Peyer's patch (tissue), 4 donors: Measurements from ENCODE around the gene SP9. TPM values are rescaled to one million over a fixed set of nuclear protein-coding genes. Genes with fewer than 3 reads are reported as not detected.

Source experiments
- DNase-seq, 3 donors: peaks; one replicate each; pipeline ENCODE4 v3.0.0-alpha.2; 2017 to 2019
- H3K27ac ChIP-seq, 4 donors: fragments of 200-600 bp; sonication (generic); one replicate each; pipeline ENCODE4 v1.5.1; 2016 to 2019
- H3K27me3 ChIP-seq, 2 donors: fragments of 200-600 bp; sonication (generic); one replicate each; pipeline ENCODE4 v1.5.1; 2019
- H3K36me3 ChIP-seq, 3 donors: fragments of 200-600 bp; sonication (generic); one replicate each; pipeline ENCODE4 v1.5.1; 2016 to 2019
- H3K4me1 ChIP-seq, 4 donors: fragments of 200-600 bp; sonication (generic); one replicate each; pipeline ENCODE4 v1.5.1; 2016 to 2019
- H3K4me3 ChIP-seq, 4 donors: fragments of 200-600 bp; sonication (generic); 1 replicate in 3 of 4; 2 replicates in 1 of 4; pipeline ENCODE4 v1.5.1; 2016 to 2019; ENCODE audit warnings: mild to moderate bottlenecking in 1 of 4
- H3K9me3 ChIP-seq, 4 donors: fragments of 200-600 bp; sonication (generic); one replicate each; pipeline ENCODE4 v1.5.1; 2016 to 2019; ENCODE audit warnings: mild to moderate bottlenecking in 1 of 4
- CTCF ChIP-seq, 6 experiments: fragments of 450-650 bp in 4 of 6; fragments of 200-600 bp in 2 of 6; sonication (generic) in 1 of 6; IDR thresholded peaks; one replicate each; pipeline ENCODE4 v1.5.1; 2017 to 2019; ENCODE audit warnings: antibody characterized with exemption in 6 of 6, mild to moderate bottlenecking in 3 of 6, moderate library complexity in 1 of 6
- POLR2A ChIP-seq, 2 donors: fragments of 450-650 bp; IDR thresholded peaks; one replicate each; pipeline ENCODE4 v1.5.1; 2017; ENCODE audit warnings: antibody characterized with exemption in 2 of 2, mild to moderate bottlenecking in 2 of 2, moderate library complexity in 2 of 2
- total RNA-seq, 4 donors: library from RNA; depleted of rRNA; stranded (reverse); fragments of >200 nt; gene quantifications; one replicate each; pipeline ENCODE4 v1.1.0, GENCODE V29; 2016

The SP9 gene
- total RNA-seq, 4 donors from 2014 or later: not detected

GRCh38 chr2:174328961-174329715 lies 5.6 kb upstream of the SP9 start:
- Histone ChIP-seq H3K4me3 (no peak overlapping the region), H3K27ac (no peak overlapping the region), H3K9me3 (no peaks in the 10 kb centered on the region), H3K4me1 (peaks cover 6 to 47% (median 17%) of the 10 kb centered on the region in 4 donors), H3K36me3 (no peaks in the 10 kb centered on the region), H3K27me3 (peaks cover 0 to 82% of the 10 kb centered on the region in 2 donors)
- DNase-seq: no peak
- TF ChIP-seq POLR2A (IDR thresholded peaks at IDR 0.05): no peak
- no peak for TF ChIP-seq CTCF (IDR thresholded peaks at IDR 0.05)

- H3K4me3 ChIP-seq: no peak overlapping the region
- no peak for DNase-seq
- H3K4me1 ChIP-seq: peaks cover 6 to 64% (median 26%) of the 10 kb centered on the region in 4 donors
- H3K9me3 ChIP-seq: peaks cover 0 to 13% (median 0%) of the 10 kb centered on the region in 4 donors
- peaks cover 0 to 100% of the 10 kb centered on the region in 2 donors for H3K27me3 ChIP-seq
- TF ChIP-seq CTCF (IDR thresholded peaks at IDR 0.05) (no peak), POLR2A (IDR thresholded peaks at IDR 0.05) (no peak)
- no peaks in the 10 kb centered on the region for H3K36me3 ChIP-seq
- H3K27ac ChIP-seq: no peak overlapping the region
Measured at GRCh38 chr2:174330945-174331594, 3.7 kb upstream of the SP9 start.

GRCh38 chr2:174331595-174332216 lies 3.0 kb upstream of the SP9 start:
- Histone ChIP-seq H3K4me3 (no peak overlapping the region), H3K36me3 (no peaks in the 10 kb centered on the region), H3K27me3 (peaks cover 0 to 100% of the 10 kb centered on the region in 2 donors), H3K9me3 (peaks cover 0 to 13% (median 0%) of the 10 kb centered on the region in 4 donors), H3K4me1 (peaks cover 3 to 64% (median 26%) of the 10 kb centered on the region in 4 donors), H3K27ac (no peak overlapping the region)
- no peak for TF ChIP-seq POLR2A (IDR thresholded peaks at IDR 0.05)
- no peak for TF ChIP-seq CTCF (IDR thresholded peaks at IDR 0.05)
- no peak for DNase-seq

- Histone ChIP-seq H3K27me3 (peaks cover 0 to 98% of the 10 kb centered on the region in 2 donors), H3K4me3 (no peak overlapping the region), H3K9me3 (peaks cover 0 to 13% (median 0%) of the 10 kb centered on the region in 4 donors), H3K27ac (no peak overlapping the region), H3K36me3 (no peaks in the 10 kb centered on the region), H3K4me1 (peaks cover 0 to 64% (median 27%) of the 10 kb centered on the region in 4 donors)
- DNase-seq: no peak
- TF ChIP-seq CTCF (IDR thresholded peaks at IDR 0.05) (no peak), POLR2A (IDR thresholded peaks at IDR 0.05) (no peak)
Measured at GRCh38 chr2:174332217-174332963, 2.4 kb upstream of the SP9 start.

GRCh38 chr2:174333017-174333371 lies 1.8 kb upstream of the SP9 start:
- Histone ChIP-seq H3K36me3 (no peaks in the 10 kb centered on the region), H3K9me3 (peaks cover 0 to 13% (median 0%) of the 10 kb centered on the region in 4 donors), H3K27ac (no peak overlapping the region), H3K27me3 (peaks cover 0 to 98% of the 10 kb centered on the region in 2 donors), H3K4me3 (no peak overlapping the region), H3K4me1 (peaks cover 0 to 64% (median 31%) of the 10 kb centered on the region in 4 donors)
- no peak for DNase-seq
- TF ChIP-seq CTCF (IDR thresholded peaks at IDR 0.05) (no peak), POLR2A (IDR thresholded peaks at IDR 0.05) (no peak)
